ENCODE results near the gene TMEM164.

GRCh38 chrX:110006821-110007375 is 4.0 kb downstream of the TMEM164 start:
- TF ChIP-seq CTCF (conservative IDR thresholded peaks at IDR 0.05 in 1 of 2, IDR thresholded peaks at IDR 0.05 in 1 of 2; ENCODE audit: low read depth in 1 of 2, low read length in 2 of 2) (no peak), EZH2 (IDR thresholded peaks at IDR 0.05; ENCODE audit: low read length, missing control alignments) (no peak)
